DMS153 treated with DMSO at 0.1 percent for 48 hours (cell line): ENCODE measurements around the gene CSF2RB.
"Not testable (repeated sequence)": the region's sequence is repeated elsewhere in the genome, so short reads cannot be mapped to it uniquely, and the experiment has no call there.

Experiments
- DNase-seq: peaks from one replicate; lab custom pipeline; 2025; ENCODE audit not compliant: unreplicated experiment; lab: John Stamatoyannopoulos, UW

Gene CSF2RB

DNA sequence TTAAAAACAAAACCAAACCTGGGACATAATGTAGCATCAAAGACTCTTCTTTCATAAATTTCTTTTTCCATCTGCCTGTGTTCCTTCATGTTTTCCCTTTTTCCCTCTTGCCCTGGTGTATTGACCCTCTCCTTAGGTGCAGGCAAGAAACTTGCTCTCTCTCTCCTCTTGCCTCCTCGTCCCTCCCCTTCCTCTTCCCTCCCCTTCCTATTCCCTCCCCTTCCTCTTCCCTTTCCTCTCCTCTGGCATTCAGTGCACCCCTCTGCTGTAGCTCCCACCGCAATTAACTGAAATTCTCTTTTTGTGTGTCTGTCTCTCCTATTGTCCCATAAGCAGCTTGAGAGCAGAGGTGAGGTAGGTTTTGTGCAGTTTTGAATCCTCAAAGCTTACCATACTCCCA is 49.9 kb downstream of the CSF2RB start:
- no peak for DNase-seq

DNA sequence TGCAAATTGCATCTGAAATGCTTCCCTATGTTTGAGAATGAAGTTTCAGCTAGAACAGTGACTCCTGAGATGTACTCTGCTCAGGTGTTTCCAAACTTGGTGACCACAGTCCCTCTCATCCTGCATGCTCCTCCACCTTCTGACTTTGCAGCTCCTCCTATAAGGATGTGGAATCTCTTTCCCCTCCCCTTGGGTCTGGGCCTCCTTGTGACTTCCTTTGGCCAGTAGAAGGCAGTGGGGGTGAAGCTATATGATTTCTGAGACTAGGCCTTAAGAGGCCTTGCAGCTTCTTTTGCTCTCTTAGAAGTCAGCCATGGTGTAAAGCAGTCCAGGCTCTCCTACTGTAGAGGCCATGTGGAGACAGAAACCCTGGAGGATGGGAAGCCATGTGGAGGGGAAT is 50.7 kb downstream of the CSF2RB start:
- no peak for DNase-seq

DNA sequence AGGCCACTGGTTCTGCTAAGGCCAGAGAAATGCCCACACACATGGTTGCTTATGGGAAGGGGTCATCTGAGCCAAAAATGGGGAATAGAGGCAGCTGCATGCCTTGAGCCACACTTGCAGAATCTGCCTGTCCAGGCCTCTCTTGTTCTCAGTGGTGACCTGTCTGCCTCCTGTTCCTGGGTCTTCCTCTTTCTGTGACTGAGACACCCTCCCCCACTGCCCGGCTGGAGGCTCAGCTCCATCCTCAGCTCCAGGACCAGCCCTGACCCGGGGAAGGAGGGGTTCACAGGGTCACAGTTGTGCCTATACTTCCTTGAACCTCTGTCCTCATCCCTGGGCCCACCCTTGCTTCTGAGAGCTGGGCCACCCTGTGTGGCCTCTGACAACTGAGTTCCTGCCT is 52.3 kb downstream of the CSF2RB start:
- DNase-seq = no peak

DNA sequence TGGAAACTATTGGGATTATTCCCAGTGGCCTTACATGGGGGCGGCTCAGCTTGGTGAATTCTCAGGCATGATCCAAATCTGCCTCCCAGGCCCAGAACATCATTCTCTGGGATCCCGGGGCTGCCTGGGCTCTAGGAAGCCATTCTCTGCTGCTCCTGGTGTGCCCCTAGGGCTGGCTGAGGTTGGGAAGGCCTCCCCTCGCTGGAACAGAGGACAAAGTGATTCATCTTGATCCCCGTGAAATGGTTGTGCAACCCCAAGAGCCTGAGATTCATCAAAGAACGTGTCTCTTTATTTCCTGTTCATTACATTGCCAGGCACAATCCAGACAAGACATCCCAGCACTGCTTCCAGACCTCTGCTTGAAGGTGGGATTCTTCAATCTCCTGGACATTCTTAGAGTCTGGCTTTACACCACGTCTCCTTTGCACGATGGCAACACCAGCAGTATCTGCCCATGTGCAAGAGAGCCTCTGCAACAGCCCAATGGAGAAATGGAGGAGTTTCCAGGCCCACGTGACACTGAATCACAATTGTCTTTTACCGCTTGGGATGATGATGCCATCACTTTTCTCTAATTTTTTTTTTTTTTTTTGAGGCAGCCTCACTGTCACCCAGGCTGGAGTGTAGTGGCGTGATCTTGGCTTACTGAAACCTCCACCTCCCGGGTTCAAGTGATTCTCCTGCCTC is 53.6 kb downstream of the CSF2RB start:
- no peak for DNase-seq

DNA sequence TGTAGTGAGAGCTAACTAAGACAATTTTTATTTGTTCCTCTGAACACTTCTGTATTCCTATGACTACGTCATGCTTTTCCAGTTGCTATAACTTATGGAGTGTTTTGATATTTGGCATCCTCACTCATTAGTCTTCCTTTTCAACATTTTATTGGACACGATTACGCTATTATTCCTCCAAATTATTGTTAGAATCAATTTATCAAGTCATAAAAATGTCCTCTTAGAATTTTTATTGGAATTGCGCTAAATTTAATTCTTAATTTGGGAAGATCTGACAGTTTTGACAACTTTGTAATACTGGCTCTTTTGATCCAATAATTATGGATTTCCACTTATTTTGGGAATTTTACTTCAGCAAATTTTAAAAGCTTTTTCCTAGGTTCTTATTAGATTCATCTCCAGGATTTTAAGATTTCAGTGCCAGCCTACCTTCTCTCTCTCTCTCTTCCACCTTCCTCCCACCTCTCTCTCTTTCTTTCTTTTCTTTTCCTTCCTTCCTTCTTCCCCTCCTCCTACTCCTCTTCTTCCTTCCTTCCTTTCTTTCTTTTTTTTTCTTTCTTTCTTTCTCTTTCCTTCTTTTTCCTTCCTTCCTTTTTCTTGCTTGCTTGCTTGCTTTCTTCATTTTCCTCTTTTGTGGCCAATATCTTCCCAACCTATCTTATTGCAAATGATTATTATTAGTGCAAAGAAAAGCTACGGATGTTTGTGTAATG is 55.0 kb downstream of the CSF2RB start:
- no peak for DNase-seq

DNA sequence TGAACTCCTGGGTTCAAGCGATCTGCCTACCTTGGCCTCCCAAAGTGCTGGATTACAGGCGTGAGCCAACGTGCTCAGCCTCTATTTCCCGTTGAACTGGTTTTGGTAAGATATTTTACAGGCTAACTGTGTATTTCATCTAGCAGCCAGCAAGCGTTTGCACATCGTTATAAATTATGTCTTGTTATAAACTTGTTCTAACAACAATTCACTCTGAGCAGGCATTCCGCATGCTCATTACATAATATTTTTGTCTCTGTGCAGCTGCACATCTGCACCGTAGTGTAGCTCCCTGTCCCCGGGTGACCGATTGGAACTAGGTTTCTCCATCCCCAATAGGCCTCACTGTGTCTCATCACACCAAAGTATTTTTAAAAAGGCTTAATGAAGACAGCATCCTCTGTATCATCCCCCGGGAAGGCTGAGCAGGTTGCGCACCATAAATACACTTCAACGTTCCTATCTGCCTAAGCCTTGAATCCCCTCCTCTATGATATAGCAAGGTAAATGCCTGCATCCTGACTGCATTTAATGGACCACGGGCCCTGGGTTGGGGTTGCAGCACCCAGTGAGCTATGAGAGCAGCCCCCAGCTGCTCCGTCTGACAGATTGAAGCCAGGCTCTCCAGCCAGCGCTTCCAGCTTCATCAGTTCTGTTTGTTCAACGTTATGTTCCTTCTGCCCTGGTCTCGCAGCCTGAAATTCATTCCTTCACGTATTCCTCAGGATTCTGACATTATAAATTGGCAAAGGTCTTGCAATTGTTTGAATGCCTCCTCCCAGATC is 58.1 kb downstream of the CSF2RB start:
- DNase-seq = peak; percentile 6

DNA sequence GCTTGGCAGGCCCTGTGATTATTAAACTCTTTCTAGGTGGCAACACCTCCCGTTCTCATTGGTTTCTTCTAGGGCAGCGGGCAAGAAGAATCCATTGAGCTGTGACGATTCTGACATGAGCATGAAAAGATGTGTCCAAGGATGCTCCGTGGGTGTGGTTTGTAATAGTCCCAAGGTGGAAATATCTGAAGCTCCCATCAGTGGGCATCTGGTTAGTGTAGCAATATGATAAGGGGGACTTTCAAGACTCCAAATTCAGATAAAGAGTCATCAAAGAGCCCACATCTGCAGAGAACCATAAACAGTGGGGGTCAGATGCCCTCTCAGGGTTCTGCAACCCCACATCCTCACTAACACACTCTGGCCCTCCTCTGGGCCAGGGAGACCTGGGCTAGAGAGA is 63.2 kb downstream of the CSF2RB start:
- DNase-seq = no peak

DNA sequence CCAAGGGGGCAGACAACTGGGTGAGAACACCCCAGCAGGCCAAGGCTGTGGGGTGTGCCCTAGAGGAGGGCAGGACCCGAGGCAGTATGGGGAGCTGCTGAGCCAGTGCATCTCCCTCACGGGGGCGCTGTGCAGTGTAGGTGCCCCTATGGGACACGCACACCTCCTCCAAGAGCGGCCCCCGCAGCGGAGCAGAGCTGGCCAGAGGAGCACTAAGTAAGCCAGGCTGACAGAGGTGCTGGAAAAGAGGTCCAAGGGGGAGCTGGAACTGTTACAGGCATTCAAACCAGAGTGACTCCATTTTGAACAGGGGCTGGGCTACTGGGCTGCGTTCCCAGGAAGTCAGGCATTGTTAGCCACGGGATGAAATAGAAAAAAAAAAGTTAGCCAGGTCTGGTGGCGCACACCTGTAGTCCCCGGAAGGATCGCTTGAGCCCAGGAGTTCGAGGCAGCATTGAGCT is 64.0 kb downstream of the CSF2RB start:
- DNase-seq = peak; percentile 46

DNA sequence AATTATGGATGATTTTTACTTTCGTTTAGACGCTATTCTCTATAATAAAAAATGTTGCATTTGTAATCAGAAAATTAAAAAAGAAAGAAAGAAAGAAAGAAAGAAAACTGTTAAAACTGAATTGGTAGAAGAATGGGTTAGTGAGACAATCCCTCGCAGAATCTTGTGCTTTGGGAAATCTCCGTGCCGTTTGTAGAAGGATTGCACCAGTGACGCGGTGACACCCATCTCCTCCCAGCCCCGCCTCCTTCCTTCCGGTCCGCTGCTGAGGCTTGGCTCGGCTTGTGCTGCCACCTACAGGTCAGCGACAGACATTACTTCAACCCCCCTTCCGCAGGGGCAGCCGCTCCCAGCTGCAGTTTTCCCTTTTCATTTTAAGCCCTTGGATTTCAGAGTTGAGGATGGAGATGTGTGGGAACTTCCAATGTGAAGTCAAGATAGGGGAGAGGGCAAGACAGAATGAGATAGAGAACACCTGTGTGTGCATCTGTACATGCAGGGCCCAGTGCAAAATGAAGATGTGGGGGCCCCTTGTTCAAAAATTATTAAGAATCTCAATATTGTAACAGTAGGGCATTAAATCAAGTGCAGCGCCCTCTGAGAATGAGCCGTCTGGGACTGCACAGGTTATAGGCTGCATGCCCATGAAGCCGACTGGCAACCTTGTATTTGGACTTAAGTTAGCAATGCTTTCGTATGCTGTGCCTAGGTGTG is 64.7 kb downstream of the CSF2RB start:
- peak; percentile 71 for DNase-seq

DNA sequence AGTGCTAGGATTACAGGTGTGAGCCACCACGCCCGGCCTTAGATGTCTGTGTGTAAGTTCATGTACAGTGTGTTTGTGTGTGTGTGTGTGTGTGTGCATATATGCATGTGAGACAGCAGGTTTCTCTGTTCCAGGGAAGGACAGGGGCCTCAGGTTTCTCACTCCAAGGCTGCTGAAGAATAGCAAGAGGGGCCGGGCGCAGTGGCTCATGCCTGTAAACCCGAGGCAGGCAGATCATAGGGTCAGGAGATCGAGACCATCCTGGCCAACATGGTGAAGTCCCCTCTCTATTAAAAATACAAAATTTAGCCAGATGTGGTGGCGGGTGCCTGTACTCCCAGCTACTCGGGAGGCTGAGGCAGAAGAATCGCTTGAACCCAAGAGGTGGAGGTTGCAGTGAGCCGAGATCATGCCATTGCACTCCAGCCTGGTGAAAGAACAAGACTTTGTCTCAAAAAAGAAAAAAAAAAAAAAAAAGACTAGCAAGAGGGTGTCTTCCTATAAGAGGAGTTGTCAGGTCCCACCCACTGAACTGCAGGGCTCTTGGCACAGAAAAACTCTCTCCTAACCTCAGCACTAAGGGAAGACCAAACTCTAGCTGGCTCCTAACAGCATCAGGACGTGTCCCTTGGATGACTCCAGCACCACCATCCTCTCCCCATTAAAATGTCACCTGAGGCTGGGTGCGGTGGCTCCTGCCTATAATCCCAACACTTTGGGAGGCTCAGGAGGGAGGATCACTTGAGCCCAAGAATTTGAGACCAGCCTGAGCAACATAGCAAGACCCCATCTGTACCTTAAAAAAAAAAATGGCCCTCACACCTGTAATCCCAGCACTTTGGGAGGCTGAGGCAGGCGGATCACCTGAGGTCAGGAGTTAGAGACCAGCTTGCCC is 65.8 kb downstream of the CSF2RB start:
- no peak for DNase-seq

DNA sequence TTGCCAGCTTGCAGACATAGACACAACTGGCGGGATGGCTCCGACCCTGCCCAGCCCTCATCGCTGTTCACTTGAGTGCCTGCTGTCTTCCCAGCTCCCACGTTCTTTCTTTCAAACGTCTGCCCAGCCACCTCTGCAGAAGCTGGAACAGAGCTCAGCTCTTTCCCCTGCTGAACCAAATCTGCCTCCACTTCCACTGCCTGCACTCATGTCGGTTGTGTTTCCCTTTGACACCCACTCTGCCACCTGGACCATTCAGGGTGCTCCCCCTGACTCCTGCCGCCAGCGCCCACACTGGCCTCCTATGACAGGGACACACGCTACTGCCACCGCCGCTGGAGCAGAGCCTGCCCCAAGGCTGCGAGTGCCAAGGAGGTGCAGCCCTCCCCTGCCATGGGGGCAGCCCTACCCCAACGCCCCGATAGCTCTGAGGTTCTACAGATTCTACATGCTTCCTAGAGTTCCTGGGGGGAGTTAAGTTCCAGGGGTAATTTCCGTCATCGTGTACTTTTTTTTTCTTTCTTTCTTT is 67.9 kb downstream of the CSF2RB start:
- no peak for DNase-seq

DNA sequence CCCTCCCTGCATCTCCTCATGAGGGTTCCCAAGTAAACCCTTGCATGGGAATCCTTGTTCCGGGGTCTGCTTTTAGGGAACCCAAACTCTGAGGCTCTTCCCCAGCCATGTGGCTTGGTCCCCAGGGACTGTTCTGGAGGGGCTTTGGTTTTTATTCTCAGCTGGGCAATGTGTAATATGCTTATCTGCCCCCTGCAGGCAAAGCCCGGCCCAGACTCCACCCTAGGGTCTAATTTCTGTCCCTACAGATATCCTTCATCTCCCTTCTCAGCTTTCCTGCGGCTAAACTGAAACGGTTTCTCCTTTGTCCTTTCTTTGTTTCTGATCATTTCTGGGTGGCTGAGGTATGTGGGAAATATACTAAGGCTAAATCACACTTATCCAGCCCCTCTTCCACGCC is 68.7 kb downstream of the CSF2RB start:
- no peak for DNase-seq

DNA sequence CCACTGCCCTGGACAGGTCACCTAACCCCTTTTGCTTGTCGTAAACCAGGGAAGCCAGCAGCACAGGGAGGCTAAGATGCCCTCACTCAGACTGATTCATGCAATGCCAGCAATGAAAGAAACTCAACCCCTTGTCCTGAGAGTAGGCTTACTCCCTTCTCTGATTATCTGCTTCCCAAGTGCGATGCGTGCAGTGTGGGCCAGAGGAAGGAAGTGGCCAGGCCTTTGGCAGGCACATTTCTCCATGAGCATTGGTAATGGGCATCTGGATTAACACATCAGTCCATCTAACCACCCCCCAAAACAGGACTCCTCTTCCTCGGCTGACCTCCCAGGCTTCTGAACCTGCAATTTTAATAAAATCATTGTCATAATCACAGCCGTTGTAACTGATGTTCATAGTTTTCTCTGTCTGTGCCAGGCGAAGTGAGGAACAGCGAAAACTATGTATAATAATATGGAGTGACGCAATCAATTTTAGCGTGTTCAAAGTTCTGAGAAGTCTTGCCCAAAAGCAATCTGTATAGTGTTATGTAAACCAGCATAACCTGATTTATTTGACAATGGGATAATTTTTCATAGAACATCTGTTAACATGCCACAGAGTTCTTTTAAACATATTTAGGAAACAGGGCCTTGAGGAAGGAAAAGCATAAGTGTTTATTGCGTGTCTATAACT is 71.9 kb downstream of the CSF2RB start:
- no peak for DNase-seq

DNA sequence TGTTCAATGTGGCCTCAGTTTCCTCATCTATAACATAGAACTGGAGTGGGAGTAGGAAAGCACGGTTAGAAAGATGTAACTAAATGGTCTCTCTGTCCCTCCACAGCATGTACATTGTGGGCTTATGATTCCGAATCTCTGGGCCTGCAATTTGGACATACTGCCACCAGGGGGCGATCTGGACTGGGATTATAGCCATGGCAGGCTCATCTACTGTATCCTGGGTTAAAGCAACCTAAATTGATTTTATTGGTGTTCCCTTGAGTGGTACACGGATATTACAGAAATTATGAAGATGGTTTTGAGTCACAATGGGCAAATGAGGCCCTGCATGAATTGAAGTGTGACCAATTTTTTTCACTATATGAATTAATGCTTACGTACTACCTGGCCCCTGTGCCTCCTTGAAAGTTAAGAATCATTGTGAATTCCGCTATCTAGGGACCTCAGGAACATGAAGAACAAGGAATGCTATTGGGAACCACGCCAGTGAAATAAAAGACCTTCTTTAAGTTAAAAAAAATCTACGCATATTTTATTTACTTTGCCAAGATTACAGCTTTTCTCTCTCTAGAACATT is 72.9 kb downstream of the CSF2RB start:
- no peak for DNase-seq

DNA sequence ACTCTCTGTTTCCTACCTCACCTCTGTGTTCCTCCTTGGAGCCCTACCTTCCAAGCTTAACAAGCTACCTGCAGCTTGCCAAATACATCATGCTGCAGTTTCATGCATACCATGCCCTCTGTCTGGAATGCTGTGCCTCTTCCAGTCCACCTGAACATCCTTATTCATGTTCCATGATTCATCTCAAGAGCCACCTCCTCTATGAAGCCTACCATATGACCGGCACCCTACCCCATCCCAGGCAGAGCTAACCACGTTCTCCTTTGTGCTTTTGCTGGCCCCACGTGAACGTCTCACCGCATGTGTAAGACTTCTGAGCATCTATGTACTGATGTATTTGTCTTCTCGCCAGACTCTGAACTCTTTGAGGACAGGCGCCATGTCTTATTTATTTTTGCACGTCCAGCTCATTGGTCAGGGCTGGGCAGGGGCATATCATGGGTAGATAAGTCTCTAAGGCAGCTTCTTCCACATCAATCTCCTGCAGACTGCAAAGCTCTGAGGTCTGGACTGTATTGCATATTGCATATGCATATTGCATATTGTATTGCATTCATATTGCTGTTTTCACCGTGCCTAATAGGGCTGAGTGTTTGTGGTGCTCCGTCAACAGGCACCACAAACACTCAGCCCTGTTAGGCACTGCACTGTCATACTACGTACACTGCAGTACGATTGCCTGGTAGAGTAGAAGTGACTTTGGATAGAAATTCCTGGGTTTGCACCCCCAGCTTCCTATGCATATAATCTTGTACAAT is 74.8 kb downstream of the CSF2RB start:
- no peak for DNase-seq

DNA sequence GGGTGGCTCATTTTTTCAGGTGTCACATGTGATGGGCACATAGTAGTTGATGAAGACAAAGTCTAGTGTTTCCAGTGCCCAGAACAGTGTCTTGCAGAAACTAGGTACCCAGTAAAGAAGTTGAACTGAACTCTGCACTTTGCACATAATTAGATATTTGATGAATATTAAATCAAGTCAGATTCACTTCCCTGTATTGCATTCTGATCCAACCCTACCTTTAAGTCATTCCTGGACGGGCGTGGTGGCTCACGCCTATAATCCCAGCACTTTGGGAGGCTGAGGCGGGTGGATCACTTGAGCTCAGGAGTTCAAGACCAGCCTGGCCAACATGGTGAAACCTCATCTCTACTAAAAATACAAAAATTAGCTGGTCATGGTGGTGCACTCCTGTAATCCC is 75.6 kb downstream of the CSF2RB start:
- DNase-seq = not testable (repeated sequence)
